AG09319 (cell line): ENCODE data around the gene PTPRM.

ENCODE experiments used
- DNase-seq: peaks from one replicate; pipeline ENCODE4 v3.0.0-alpha.2; 2010; ENCODE audit warnings: low read depth; ENCODE audit errors: extremely low read depth
- CTCF ChIP-seq: IDR thresholded peaks from 2 replicates; pipeline ENCODE4 v1.5.1; 2011; ENCODE audit warnings: low read depth, mild to moderate bottlenecking, inconsistent platforms, low read length, moderate library complexity

The PTPRM gene

GRCh38 chr18:7877609-7878008 is 310.5 kb downstream of the PTPRM start:
- DNase-seq, result no peak
- TF ChIP-seq CTCF, result no peak

DNA sequence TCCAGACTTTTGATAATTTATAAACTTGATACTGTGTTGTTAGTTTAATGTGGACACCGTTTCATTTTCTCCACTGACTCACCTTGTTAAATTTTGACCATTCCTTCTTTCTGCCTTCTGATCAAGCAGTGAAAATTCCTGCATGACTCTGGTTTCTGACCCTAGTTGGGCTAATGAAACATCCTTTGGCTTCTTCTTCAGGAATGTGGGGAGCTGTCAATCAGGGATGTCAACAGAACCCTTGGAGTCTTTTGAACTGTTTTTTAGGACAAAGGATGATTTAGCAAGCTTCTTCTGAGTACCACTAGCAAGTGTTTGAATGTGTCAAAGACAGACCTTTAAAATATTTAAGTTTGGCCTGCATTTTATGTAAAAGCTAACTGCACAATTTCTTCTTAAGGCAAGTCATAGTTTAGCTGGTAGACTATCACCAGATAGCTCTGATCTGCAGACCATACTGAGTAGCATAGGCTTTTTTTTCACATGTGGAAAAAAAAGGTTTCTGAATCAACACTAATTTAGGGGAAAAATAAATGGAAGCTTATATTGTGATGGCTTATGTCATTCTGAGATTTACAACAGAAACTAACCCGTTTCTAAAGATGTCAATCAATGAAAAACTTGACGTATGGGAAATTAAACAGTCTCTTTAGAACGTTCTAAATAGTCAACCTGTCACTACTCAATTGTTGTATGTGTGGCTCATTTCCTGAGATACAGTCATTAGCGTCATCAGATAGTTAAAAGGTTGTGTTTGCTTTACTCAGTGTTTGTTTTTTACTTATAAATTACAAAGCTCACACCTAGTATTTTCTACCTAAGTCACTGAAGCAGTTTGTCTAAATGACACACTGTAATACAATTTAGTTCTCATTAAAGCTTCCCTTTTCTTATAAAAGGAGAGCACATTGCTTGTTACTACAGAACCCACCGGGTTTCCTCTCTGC is 311.4 kb downstream of the PTPRM start:
- TF ChIP-seq CTCF, result no peak
- DNase-seq, result no peak

GRCh38 chr18:7879717-7880116 is 312.6 kb downstream of the PTPRM start:
- DNase-seq, result no peak
- TF ChIP-seq CTCF, result no peak

- no peak for DNase-seq
- no peak for TF ChIP-seq CTCF
Observed at GRCh38 chr18:7885865-7886264, 318.7 kb downstream of the PTPRM start.

- TF ChIP-seq CTCF, result no peak
- DNase-seq, result no peak
Observed at GRCh38 chr18:7886436-7886835, 319.3 kb downstream of the PTPRM start.

- no peak for TF ChIP-seq CTCF
- no peak for DNase-seq
Observed at GRCh38 chr18:7889515-7889914, 322.4 kb downstream of the PTPRM start.

GRCh38 chr18:7890075-7890474 is 323.0 kb downstream of the PTPRM start:
- no peak for TF ChIP-seq CTCF
- DNase-seq, result no peak
